Astrocyte (in vitro differentiated cells and primary cell): ENCODE results near the gene KRT17. TPM values are rescaled to one million over a fixed set of nuclear protein-coding genes. Genes with fewer than 3 reads are reported as not detected.
"Not testable (repeated sequence)": the region's sequence is repeated elsewhere in the genome, so short reads cannot be mapped to it uniquely, and the experiment has no call there.

ENCODE experiments used
- DNase-seq: peaks from one replicate; pipeline ENCODE4 v3.0.0-alpha.2; 2010; ENCODE audit warnings: low read depth
- FAIRE-seq: peaks from 2 replicates; lab custom pipeline; 2011; peaks lifted over from hg19 to GRCh38; lab: Jason Lieb, UNC
- H2AFZ ChIP-seq: 2 replicates; pipeline ENCODE4 v1.6.0; 2012; ENCODE audit warnings: low read depth, low read length, inconsistent platforms
- H3K27ac ChIP-seq: 2 replicates; pipeline ENCODE4 v1.5.1; 2011; ENCODE audit warnings: low read depth, low read length, inconsistent platforms
- H3K27me3 ChIP-seq: 2 replicates; pipeline ENCODE4 v1.6.0; 2011; ENCODE audit warnings: low read length, inconsistent platforms; ENCODE audit not compliant: insufficient read depth
- H3K36me3 ChIP-seq: 2 replicates; pipeline ENCODE4 v1.5.1; 2011; ENCODE audit warnings: low read length, inconsistent platforms; ENCODE audit not compliant: insufficient read depth
- H3K4me1 ChIP-seq: 2 replicates; pipeline ENCODE4 v1.5.1; 2011; ENCODE audit warnings: low read length, inconsistent platforms; ENCODE audit not compliant: insufficient read depth
- H3K4me2 ChIP-seq: 2 replicates; pipeline ENCODE4 v1.6.0; 2012; ENCODE audit warnings: low read length, inconsistent platforms
- H3K4me3 ChIP-seq: 2 replicates; pipeline ENCODE4 v1.5.1; 2011; ENCODE audit warnings: low read depth, mild to moderate bottlenecking, low read length, inconsistent platforms; ENCODE audit not compliant: insufficient read depth
- H3K79me2 ChIP-seq: 2 replicates; pipeline ENCODE4 v1.6.0; 2012; ENCODE audit warnings: mild to moderate bottlenecking, low read length, inconsistent platforms; ENCODE audit not compliant: insufficient read depth
- H3K9ac ChIP-seq: 2 replicates; pipeline ENCODE4 v1.6.0; 2012; ENCODE audit warnings: mild to moderate bottlenecking, low read length, inconsistent platforms
- H3K9me3 ChIP-seq: 2 replicates; pipeline ENCODE4 v1.5.1; 2012; ENCODE audit warnings: low read depth, mild to moderate bottlenecking, low read length, inconsistent platforms; ENCODE audit not compliant: insufficient read depth
- H4K20me1 ChIP-seq: 2 replicates; pipeline ENCODE4 v1.6.0; 2012; ENCODE audit warnings: low read length, inconsistent platforms; ENCODE audit not compliant: insufficient read depth
- H3K27ac Mint-ChIP-seq: one replicate; pipeline ENCODE4 v1.8.0; 2021; ENCODE audit warnings: mild to moderate bottlenecking, mixed read lengths; ENCODE audit not compliant: unreplicated experiment
- H3K27me3 Mint-ChIP-seq: one replicate; pipeline ENCODE4 v1.8.0; 2021; ENCODE audit warnings: low read depth, mixed read lengths; ENCODE audit not compliant: unreplicated experiment
- H3K36me3 Mint-ChIP-seq: one replicate; pipeline ENCODE4 v1.8.0; 2021; ENCODE audit warnings: low read depth, mixed read lengths; ENCODE audit not compliant: unreplicated experiment
- H3K4me1 Mint-ChIP-seq: one replicate; pipeline ENCODE4 v1.8.0; 2021; ENCODE audit warnings: low read depth, mixed read lengths; ENCODE audit not compliant: unreplicated experiment
- H3K4me3 Mint-ChIP-seq: one replicate; pipeline ENCODE4 v1.8.0; 2021; ENCODE audit warnings: mild to moderate bottlenecking, moderate library complexity, mixed read lengths; ENCODE audit not compliant: unreplicated experiment
- H3K9me3 Mint-ChIP-seq: one replicate; pipeline ENCODE4 v1.8.0; 2021; ENCODE audit warnings: mild to moderate bottlenecking, mixed read lengths; ENCODE audit not compliant: unreplicated experiment
- EZH2 ChIP-seq: IDR thresholded peaks from 2 replicates; pipeline ENCODE4 v1.6.1; 2012; ENCODE audit warnings: mild to moderate bottlenecking, low read length, inconsistent platforms; ENCODE audit not compliant: insufficient read depth
- total RNA-seq: library from RNA; stranded (reverse); gene quantifications from 2 replicates; pipeline ENCODE4 v1.2.1, GENCODE V29; 2021
- TF ChIP-seq, protein P1 (sequence below): IDR thresholded peaks from 2 replicates; pipeline ENCODE4 v1.5.1; 2011; ENCODE audit warnings: low read depth, mild to moderate bottlenecking, inconsistent platforms, low read length, moderate library complexity; ENCODE audit not compliant: insufficient read depth

Gene KRT17
- total RNA-seq, 1 donor from 2014 or later, result 21.4 TPM

DNA sequence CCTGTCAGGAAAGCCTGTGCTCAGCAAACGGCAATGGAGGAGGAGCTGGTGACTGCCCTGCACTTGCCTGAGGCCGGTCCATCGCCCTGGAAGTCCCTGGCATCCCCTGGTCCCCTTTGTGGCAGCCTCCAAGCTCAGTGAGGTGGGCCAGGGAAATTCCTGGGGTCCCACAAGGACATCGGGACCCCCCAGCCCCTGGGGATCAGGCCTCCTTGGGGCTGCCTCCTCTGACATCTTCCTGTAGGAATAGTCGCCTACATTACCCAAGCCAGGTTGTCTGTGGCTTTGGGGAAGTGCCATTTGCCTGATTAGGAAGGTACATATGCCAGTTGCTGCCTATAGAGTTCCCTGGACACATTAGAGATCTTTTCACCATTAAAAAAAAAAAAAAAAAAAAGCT lies 45.4 kb downstream of the KRT17 start:
- Histone ChIP-seq H2AFZ (no peak overlapping the region), H3K4me1 (no peaks in the 10 kb centered on the region), H3K9ac (no peak overlapping the region), H3K27me3 (peaks cover 5% of the 10 kb centered on the region), H3K9me3 (no peaks in the 10 kb centered on the region), H3K4me3 (no peak overlapping the region), H3K4me2 (no peak overlapping the region), H4K20me1 (no peaks in the 10 kb centered on the region), H3K27ac (no peak overlapping the region), H3K36me3 (no peaks in the 10 kb centered on the region), H3K79me2 (no peaks in the 10 kb centered on the region)
- TF ChIP-seq, protein P1, sequence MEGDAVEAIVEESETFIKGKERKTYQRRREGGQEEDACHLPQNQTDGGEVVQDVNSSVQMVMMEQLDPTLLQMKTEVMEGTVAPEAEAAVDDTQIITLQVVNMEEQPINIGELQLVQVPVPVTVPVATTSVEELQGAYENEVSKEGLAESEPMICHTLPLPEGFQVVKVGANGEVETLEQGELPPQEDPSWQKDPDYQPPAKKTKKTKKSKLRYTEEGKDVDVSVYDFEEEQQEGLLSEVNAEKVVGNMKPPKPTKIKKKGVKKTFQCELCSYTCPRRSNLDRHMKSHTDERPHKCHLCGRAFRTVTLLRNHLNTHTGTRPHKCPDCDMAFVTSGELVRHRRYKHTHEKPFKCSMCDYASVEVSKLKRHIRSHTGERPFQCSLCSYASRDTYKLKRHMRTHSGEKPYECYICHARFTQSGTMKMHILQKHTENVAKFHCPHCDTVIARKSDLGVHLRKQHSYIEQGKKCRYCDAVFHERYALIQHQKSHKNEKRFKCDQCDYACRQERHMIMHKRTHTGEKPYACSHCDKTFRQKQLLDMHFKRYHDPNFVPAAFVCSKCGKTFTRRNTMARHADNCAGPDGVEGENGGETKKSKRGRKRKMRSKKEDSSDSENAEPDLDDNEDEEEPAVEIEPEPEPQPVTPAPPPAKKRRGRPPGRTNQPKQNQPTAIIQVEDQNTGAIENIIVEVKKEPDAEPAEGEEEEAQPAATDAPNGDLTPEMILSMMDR, result no peak
- TF ChIP-seq EZH2, result no peak
- Mint-ChIP-seq H3K27ac (no peak overlapping the region), H3K4me3 (no peak overlapping the region), H3K36me3 (no peaks in the 10 kb centered on the region), H3K27me3 (peaks cover 51% of the 10 kb centered on the region), H3K9me3 (peaks cover 6% of the 10 kb centered on the region), H3K4me1 (no peaks in the 10 kb centered on the region)
- DNase-seq (no peak), FAIRE-seq (no peak)

DNA sequence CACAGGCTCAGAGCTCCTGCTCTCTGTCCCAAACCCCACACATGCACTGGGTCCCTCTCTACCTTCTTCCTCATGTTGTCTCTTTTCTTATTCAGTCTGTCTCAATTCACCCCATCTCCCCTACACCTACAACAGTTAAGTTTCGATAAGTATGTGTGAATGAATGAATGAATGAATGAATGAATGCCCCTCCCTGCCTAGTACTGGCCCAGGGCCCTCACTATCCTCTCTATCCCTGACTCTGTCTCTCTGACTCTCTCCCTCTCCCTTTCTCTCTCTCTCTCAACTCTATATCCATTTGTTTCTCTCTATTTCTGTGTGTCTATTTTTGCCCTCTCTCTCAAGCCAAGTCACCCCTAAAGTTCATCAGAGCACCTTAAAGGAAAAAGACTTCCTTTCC lies 45.8 kb downstream of the KRT17 start:
- H3K27me3 ChIP-seq, result peaks cover 7% of the 10 kb centered on the region
- Mint-ChIP-seq H3K9me3 (peaks cover 2% of the 10 kb centered on the region), H3K27me3 (peaks cover 53% of the 10 kb centered on the region), H3K27ac (peak overlapping the region; percentile 2), H3K4me3 (no peak overlapping the region), H3K36me3 (no peaks in the 10 kb centered on the region), H3K4me1 (no peaks in the 10 kb centered on the region)
- H3K9me3 ChIP-seq, result no peaks in the 10 kb centered on the region
- H4K20me1 ChIP-seq, result no peaks in the 10 kb centered on the region
- no peaks in the 10 kb centered on the region for H3K4me1 ChIP-seq
- H3K27ac ChIP-seq, result no peak overlapping the region
- FAIRE-seq, result no peak
- no peak overlapping the region for H3K4me2 ChIP-seq
- H3K79me2 ChIP-seq, result no peaks in the 10 kb centered on the region
- TF ChIP-seq EZH2, result no peak
- TF ChIP-seq, protein P1, result no peak
- H2AFZ ChIP-seq, result no peak overlapping the region
- H3K9ac ChIP-seq, result no peak overlapping the region
- no peaks in the 10 kb centered on the region for H3K36me3 ChIP-seq
- no peak for DNase-seq
- H3K4me3 ChIP-seq, result no peak overlapping the region

DNA sequence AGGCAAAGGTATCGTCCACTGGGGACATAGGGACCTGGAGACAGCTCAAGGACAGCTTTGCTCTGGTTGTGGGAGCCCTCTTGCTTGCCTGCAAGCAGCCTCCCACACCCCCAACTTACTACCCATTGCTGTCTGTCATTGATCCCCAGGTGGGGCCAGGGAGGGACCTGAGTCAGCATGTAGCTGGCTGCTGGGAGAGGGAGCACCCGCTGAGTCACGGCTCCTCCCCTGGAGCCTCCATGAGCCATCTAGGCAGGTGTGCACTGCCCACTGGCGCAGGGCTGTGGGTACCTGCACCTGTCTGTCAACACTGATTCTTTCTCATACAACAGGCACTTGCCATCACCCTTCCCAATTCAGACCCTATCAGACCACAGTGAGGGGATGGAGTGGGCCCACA lies 47.6 kb downstream of the KRT17 start:
- H3K4me2 ChIP-seq, H3K4me3 ChIP-seq, H3K4me1 Mint-ChIP-seq, H3K27ac ChIP-seq, H3K27ac Mint-ChIP-seq, H2AFZ ChIP-seq, FAIRE-seq, H3K9ac ChIP-seq, DNase-seq, H3K36me3 ChIP-seq, H3K36me3 Mint-ChIP-seq, H3K9me3 Mint-ChIP-seq, H3K9me3 ChIP-seq, H3K79me2 ChIP-seq, H3K27me3 ChIP-seq, H3K4me1 ChIP-seq, H3K4me3 Mint-ChIP-seq, H4K20me1 ChIP-seq: not testable (repeated sequence)
- H3K27me3 Mint-ChIP-seq, result peaks cover 59% of the 10 kb centered on the region
